HEK293 (cell line): ENCODE measurements around the gene NEAT1.

Experiments used
- CTCF ChIA-PET: fragments of 350-600 bp; formaldehyde crosslinking; extraction: SDS; loops from one replicate; lab custom pipeline; 2021; ENCODE audit warnings: antibody characterized with exemption; lab: Yijun Ruan, JAX
- POLR2A ChIA-PET: fragments of 300-600 bp; formaldehyde crosslinking; extraction: SDS; loops from one replicate; lab custom pipeline; 2020; ENCODE audit warnings: antibody characterized with exemption, inconsistent platforms; lab: Yijun Ruan, JAX
- H3K27ac ChIP-seq: fragments of 200-500 bp; sonication (Bioruptor generic); 2 replicates; pipeline ENCODE4 v1.5.1; 2014; ENCODE audit warnings: low read depth, low read length, control low read depth, inconsistent platforms; ENCODE audit errors: extremely low read depth
- H3K36me3 ChIP-seq, 2 experiments: fragments of 200-500 bp in 1 of 2; sonication (Bioruptor generic) in 1 of 2; 1 replicate in 1 of 2; 2 replicates in 1 of 2; pipeline ENCODE4 v1.5.1; 2014 to 2017; ENCODE audit warnings: inconsistent platforms in 2 of 2, low read length in 2 of 2; ENCODE audit not compliant: control insufficient read depth in 2 of 2, insufficient read depth in 1 of 2
- H3K4me1 ChIP-seq: fragments of 200-500 bp; sonication (Bioruptor generic); 2 replicates; pipeline ENCODE4 v1.5.1; 2014; ENCODE audit warnings: mild to moderate bottlenecking, low read length, inconsistent platforms; ENCODE audit not compliant: control insufficient read depth, insufficient read depth
- H3K4me3 ChIP-seq: 2 replicates; pipeline ENCODE4 v1.5.1; 2011; ENCODE audit warnings: low read depth, mild to moderate bottlenecking, control low read depth, low read length, moderate library complexity
- H3K9me3 ChIP-seq: fragments of 200-500 bp; sonication (Bioruptor generic); 2 replicates; pipeline ENCODE4 v1.5.1; 2014; ENCODE audit warnings: low read depth, low read length, inconsistent platforms; ENCODE audit not compliant: control insufficient read depth, insufficient read depth
- GFI1B ChIP-seq: fragments of 450-650 bp; formaldehyde crosslinking; IDR thresholded peaks from 2 replicates; pipeline ENCODE4 v1.5.1; 2016; ENCODE audit warnings: missing biosample characterization, missing genetic modification characterization
- GLIS1 ChIP-seq: fragments of 450-650 bp; formaldehyde crosslinking; IDR thresholded peaks from 2 replicates; pipeline ENCODE4 v1.5.1; 2016; ENCODE audit warnings: missing biosample characterization, missing genetic modification characterization
- HOXC10 ChIP-seq: sonication (generic); formaldehyde crosslinking; IDR thresholded peaks from 2 replicates; pipeline ENCODE4 v1.8.1; 2023; ENCODE audit warnings: mild to moderate bottlenecking, missing genetic modification reagents
- IKZF3 ChIP-seq: fragments of 450-650 bp; IDR thresholded peaks from 2 replicates; pipeline ENCODE4 v1.5.0; 2018; ENCODE audit warnings: missing biosample characterization, mild to moderate bottlenecking, missing genetic modification characterization, moderate library complexity
- KLF16 ChIP-seq: fragments of 450-650 bp; formaldehyde crosslinking; IDR thresholded peaks from 2 replicates; pipeline ENCODE4 v1.5.1; 2017; ENCODE audit warnings: missing biosample characterization, missing genetic modification characterization
- MYNN ChIP-seq: fragments of 450-650 bp; formaldehyde crosslinking; IDR thresholded peaks from 2 replicates; pipeline ENCODE4 v1.5.1; 2016; ENCODE audit warnings: missing biosample characterization, missing genetic modification characterization, borderline replicate concordance
- ZNF423 ChIP-seq: fragments of 450-650 bp; formaldehyde crosslinking; IDR thresholded peaks from 2 replicates; pipeline ENCODE4 v1.5.1; 2016; ENCODE audit warnings: missing biosample characterization, missing genetic modification characterization
- ZNF433 ChIP-seq: fragments of 450-650 bp; formaldehyde crosslinking; IDR thresholded peaks from 2 replicates; pipeline ENCODE4 v1.5.1; 2016; ENCODE audit warnings: missing biosample characterization, missing genetic modification characterization, low read depth
- ZNF48 ChIP-seq: fragments of 450-650 bp; formaldehyde crosslinking; IDR thresholded peaks from 2 replicates; pipeline ENCODE4 v1.5.1; 2016; ENCODE audit warnings: missing biosample characterization, missing genetic modification characterization
- ZNF530 ChIP-seq: fragments of 450-650 bp; formaldehyde crosslinking; IDR thresholded peaks from 2 replicates; pipeline ENCODE4 v1.5.1; 2016; ENCODE audit warnings: low read depth, missing biosample characterization, missing genetic modification characterization
- ZNF660 ChIP-seq: fragments of 450-650 bp; IDR thresholded peaks from 2 replicates; pipeline ENCODE4 v1.5.1; 2018; ENCODE audit warnings: missing biosample characterization, mild to moderate bottlenecking, missing genetic modification characterization
- ZNF776 ChIP-seq: fragments of 450-650 bp; formaldehyde crosslinking; IDR thresholded peaks from 2 replicates; pipeline ENCODE4 v1.5.0; 2017; ENCODE audit warnings: missing biosample characterization, missing genetic modification characterization, borderline replicate concordance
- ZSCAN30 ChIP-seq: fragments of 450-650 bp; IDR thresholded peaks from 2 replicates; pipeline ENCODE4 v1.5.1; 2018; ENCODE audit warnings: missing biosample characterization, mild to moderate bottlenecking, missing genetic modification characterization, moderate library complexity
- ZXDB ChIP-seq: fragments of 450-650 bp; formaldehyde crosslinking; IDR thresholded peaks from 2 replicates; pipeline ENCODE4 v1.5.1; 2016; ENCODE audit warnings: missing biosample characterization, missing genetic modification characterization
- TF ChIP-seq, protein P1 (sequence below): fragments of 450-650 bp; formaldehyde crosslinking; IDR thresholded peaks from 2 replicates; pipeline ENCODE4 v1.5.1; 2016; ENCODE audit warnings: missing biosample characterization, missing genetic modification characterization
- TF ChIP-seq, protein P2 (sequence below): fragments of 450-650 bp; formaldehyde crosslinking; IDR thresholded peaks from 2 replicates; pipeline ENCODE4 v1.5.1; 2016; ENCODE audit warnings: missing biosample characterization, missing genetic modification characterization
- TF ChIP-seq, protein P3 (sequence below): fragments of 450-650 bp; formaldehyde crosslinking; IDR thresholded peaks from 2 replicates; pipeline ENCODE4 v1.5.1; 2016; ENCODE audit warnings: missing biosample characterization, missing genetic modification characterization, low read depth
- TF ChIP-seq, protein P4 (sequence below): fragments of 450-650 bp; formaldehyde crosslinking; IDR thresholded peaks from 2 replicates; pipeline ENCODE4 v1.5.1; 2016; ENCODE audit warnings: missing biosample characterization, missing genetic modification characterization
- TF ChIP-seq, protein P5 (sequence below): sonication (generic); formaldehyde crosslinking; IDR thresholded peaks from 2 replicates; pipeline ENCODE4 v1.8.1; 2022; ENCODE audit warnings: mild to moderate bottlenecking, moderate library complexity, missing genetic modification reagents
- TF ChIP-seq, protein P6 (sequence below): fragments of 450-650 bp; formaldehyde crosslinking; IDR thresholded peaks from 2 replicates; pipeline ENCODE4 v1.5.1; 2016; ENCODE audit warnings: missing biosample characterization, missing genetic modification characterization
- TF ChIP-seq, protein P7 (sequence below): fragments of 450-650 bp; formaldehyde crosslinking; conservative IDR thresholded peaks from 2 replicates; pipeline ENCODE4 v1.5.1; 2016; ENCODE audit warnings: low read depth, missing biosample characterization, missing genetic modification characterization

The NEAT1 gene

DNA sequence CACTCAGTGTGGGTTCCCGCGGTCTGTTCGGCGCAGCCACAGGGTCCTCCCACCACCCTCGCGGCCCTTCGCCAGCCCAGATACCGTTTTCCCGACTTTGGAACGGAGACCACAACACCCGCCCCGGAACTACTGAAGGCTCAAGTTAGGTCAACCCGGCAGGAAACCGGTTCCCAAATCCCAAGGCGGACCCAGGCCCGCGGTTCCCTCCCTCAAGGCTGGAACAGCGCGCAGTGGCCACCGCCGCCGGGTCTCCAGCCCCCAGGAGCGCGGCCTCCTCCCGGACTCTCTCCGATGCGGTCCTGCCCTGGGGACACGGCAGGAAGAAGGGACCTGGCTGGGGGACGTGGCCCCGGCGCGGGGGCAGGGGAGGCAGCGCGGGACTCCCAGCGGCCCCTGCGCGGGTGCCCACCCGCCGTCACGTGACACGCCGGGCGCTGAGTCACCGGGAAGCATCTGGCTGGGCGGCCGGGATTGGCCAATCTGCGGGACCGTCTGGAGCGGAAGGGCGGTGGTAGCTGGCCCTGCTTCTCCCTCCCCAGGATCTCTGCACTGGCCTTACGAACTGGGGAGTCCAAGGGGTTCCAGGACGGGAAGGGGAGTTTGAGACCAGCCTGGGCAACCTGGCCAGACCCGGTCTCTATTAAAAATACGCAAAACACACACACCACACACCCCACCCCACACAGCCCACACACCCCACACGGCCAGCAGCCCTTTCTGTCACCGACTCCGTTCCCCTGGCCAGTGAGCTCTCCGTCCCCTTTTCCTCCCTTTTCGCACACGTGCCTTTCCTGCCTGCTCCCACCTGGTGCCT lies 54.8 kb downstream of the NEAT1 start:
- H3K36me3 ChIP-seq: no peaks in the 10 kb centered on the region
- CTCF ChIA-PET: interaction anchor here (0.5 to 4.8 kb wide), 10 partner anchors 8 to 61 kb away, joined by 3 to 20 read pairs (median 4); no protein-coding TSS in a partner anchor
- H3K9me3 ChIP-seq: no peaks in the 10 kb centered on the region
- peak overlapping the region; percentile 98 for H3K4me3 ChIP-seq
- no peaks in the 10 kb centered on the region for H3K4me1 ChIP-seq
- peak overlapping the region; percentile 93 for H3K27ac ChIP-seq
- POLR2A ChIA-PET: interaction anchor here (0.6 to 9.9 kb wide), 15 partner anchors 9 to 413 kb away, joined by 3 to 560 read pairs (median 5); partner anchors contain the start of genes CCDC85B, MALAT1, NEAT1 and SCYL1
- TF ChIP-seq MYNN (tag by site-specific recombination) (no peak), ZNF48 (tag by site-specific recombination) (no peak), HOXC10 (no peak), ZNF423 (tag by site-specific recombination) (no peak), ZNF776 (tag by site-specific recombination) (no peak), ZNF433 (no peak), ZSCAN30 (tag by site-specific recombination) (no peak), ZNF660 (tag by site-specific recombination) (peak; percentile 69; the same call in 1 of the 2 replicates), GFI1B (tag by site-specific recombination) (no peak), GLIS1 (tag by site-specific recombination) (peak; percentile 86), ZNF530 (tag by site-specific recombination) (no peak), KLF16 (tag by site-specific recombination) (0 out of 2 replicates have a peak, but pooled peaks have one; percentile 14), IKZF3 (peak; percentile 96), ZXDB (peak; percentile 78)
- TF ChIP-seq, protein P1, sequence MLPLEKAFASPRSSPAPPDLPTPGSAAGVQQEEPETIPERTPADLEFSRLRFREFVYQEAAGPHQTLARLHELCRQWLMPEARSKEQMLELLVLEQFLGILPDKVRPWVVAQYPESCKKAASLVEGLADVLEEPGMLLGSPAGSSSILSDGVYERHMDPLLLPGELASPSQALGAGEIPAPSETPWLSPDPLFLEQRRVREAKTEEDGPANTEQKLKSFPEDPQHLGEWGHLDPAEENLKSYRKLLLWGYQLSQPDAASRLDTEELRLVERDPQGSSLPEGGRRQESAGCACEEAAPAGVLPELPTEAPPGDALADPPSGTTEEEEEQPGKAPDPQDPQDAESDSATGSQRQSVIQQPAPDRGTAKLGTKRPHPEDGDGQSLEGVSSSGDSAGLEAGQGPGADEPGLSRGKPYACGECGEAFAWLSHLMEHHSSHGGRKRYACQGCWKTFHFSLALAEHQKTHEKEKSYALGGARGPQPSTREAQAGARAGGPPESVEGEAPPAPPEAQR: 0 out of 2 replicates have a peak, but pooled peaks have one; percentile 69
- TF ChIP-seq, protein P2, sequence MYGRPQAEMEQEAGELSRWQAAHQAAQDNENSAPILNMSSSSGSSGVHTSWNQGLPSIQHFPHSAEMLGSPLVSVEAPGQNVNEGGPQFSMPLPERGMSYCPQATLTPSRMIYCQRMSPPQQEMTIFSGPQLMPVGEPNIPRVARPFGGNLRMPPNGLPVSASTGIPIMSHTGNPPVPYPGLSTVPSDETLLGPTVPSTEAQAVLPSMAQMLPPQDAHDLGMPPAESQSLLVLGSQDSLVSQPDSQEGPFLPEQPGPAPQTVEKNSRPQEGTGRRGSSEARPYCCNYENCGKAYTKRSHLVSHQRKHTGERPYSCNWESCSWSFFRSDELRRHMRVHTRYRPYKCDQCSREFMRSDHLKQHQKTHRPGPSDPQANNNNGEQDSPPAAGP (tag by site-specific recombination): no peak
- TF ChIP-seq, protein P3, sequence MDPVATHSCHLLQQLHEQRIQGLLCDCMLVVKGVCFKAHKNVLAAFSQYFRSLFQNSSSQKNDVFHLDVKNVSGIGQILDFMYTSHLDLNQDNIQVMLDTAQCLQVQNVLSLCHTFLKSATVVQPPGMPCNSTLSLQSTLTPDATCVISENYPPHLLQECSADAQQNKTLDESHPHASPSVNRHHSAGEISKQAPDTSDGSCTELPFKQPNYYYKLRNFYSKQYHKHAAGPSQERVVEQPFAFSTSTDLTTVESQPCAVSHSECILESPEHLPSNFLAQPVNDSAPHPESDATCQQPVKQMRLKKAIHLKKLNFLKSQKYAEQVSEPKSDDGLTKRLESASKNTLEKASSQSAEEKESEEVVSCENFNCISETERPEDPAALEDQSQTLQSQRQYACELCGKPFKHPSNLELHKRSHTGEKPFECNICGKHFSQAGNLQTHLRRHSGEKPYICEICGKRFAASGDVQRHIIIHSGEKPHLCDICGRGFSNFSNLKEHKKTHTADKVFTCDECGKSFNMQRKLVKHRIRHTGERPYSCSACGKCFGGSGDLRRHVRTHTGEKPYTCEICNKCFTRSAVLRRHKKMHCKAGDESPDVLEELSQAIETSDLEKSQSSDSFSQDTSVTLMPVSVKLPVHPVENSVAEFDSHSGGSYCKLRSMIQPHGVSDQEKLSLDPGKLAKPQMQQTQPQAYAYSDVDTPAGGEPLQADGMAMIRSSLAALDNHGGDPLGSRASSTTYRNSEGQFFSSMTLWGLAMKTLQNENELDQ: no peak
- TF ChIP-seq, protein P4, sequence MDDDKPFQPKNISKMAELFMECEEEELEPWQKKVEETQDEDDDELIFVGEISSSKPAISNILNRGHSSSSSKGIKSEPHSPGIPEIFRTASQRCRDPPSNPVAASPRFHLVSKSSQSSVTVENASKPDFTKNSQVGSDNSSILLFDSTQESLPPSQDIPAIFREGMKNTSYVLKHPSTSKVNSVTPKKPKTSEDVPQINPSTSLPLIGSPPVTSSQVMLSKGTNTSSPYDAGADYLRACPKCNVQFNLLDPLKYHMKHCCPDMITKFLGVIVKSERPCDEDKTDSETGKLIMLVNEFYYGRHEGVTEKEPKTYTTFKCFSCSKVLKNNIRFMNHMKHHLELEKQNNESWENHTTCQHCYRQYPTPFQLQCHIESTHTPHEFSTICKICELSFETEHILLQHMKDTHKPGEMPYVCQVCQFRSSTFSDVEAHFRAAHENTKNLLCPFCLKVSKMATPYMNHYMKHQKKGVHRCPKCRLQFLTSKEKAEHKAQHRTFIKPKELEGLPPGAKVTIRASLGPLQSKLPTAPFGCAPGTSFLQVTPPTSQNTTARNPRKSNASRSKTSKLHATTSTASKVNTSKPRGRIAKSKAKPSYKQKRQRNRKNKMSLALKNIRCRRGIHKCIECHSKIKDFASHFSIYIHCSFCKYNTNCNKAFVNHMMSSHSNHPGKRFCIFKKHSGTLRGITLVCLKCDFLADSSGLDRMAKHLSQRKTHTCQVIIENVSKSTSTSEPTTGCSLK (tag by site-specific recombination): no peak
- TF ChIP-seq, protein P5, sequence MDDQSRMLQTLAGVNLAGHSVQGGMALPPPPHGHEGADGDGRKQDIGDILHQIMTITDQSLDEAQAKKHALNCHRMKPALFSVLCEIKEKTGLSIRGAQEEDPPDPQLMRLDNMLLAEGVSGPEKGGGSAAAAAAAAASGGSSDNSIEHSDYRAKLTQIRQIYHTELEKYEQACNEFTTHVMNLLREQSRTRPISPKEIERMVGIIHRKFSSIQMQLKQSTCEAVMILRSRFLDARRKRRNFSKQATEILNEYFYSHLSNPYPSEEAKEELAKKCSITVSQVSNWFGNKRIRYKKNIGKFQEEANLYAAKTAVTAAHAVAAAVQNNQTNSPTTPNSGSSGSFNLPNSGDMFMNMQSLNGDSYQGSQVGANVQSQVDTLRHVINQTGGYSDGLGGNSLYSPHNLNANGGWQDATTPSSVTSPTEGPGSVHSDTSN (CRISPR knock-in tag): peak; percentile 56; the same call in 1 of the 2 replicates
- TF ChIP-seq, protein P6, sequence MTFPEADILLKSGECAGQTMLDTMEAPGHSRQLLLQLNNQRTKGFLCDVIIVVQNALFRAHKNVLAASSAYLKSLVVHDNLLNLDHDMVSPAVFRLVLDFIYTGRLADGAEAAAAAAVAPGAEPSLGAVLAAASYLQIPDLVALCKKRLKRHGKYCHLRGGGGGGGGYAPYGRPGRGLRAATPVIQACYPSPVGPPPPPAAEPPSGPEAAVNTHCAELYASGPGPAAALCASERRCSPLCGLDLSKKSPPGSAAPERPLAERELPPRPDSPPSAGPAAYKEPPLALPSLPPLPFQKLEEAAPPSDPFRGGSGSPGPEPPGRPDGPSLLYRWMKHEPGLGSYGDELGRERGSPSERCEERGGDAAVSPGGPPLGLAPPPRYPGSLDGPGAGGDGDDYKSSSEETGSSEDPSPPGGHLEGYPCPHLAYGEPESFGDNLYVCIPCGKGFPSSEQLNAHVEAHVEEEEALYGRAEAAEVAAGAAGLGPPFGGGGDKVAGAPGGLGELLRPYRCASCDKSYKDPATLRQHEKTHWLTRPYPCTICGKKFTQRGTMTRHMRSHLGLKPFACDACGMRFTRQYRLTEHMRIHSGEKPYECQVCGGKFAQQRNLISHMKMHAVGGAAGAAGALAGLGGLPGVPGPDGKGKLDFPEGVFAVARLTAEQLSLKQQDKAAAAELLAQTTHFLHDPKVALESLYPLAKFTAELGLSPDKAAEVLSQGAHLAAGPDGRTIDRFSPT (tag by site-specific recombination): peak; percentile 99
- TF ChIP-seq, protein P7, sequence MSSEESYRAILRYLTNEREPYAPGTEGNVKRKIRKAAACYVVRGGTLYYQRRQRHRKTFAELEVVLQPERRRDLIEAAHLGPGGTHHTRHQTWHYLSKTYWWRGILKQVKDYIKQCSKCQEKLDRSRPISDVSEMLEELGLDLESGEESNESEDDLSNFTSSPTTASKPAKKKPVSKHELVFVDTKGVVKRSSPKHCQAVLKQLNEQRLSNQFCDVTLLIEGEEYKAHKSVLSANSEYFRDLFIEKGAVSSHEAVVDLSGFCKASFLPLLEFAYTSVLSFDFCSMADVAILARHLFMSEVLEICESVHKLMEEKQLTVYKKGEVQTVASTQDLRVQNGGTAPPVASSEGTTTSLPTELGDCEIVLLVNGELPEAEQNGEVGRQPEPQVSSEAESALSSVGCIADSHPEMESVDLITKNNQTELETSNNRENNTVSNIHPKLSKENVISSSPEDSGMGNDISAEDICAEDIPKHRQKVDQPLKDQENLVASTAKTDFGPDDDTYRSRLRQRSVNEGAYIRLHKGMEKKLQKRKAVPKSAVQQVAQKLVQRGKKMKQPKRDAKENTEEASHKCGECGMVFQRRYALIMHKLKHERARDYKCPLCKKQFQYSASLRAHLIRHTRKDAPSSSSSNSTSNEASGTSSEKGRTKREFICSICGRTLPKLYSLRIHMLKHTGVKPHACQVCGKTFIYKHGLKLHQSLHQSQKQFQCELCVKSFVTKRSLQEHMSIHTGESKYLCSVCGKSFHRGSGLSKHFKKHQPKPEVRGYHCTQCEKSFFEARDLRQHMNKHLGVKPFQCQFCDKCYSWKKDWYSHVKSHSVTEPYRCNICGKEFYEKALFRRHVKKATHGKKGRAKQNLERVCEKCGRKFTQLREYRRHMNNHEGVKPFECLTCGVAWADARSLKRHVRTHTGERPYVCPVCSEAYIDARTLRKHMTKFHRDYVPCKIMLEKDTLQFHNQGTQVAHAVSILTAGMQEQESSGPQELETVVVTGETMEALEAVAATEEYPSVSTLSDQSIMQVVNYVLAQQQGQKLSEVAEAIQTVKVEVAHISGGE (tag by site-specific recombination): peak; percentile 87
